NCI-H2196 (cell line): Measurements from ENCODE around the gene FNDC3B.
A peak's percentile ranks its signal among the peaks of the same experiment; 100 is the strongest.
"Not testable (repeated sequence)": the region's sequence is repeated elsewhere in the genome, so short reads cannot be mapped to it uniquely, and the experiment has no call there.

Source experiments
- DNase-seq: peaks from one replicate; lab custom pipeline; 2025; ENCODE audit not compliant: unreplicated experiment; lab: John Stamatoyannopoulos, UW

Gene FNDC3B

GRCh38 chr3:172090035-172090434 lies 50.7 kb downstream of the FNDC3B start:
- no peak for DNase-seq

- no peak for DNase-seq
Measured at GRCh38 chr3:172092658-172093057, 53.3 kb downstream of the FNDC3B start.

- DNase-seq = not testable (repeated sequence)
Measured at GRCh38 chr3:172093581-172094443, 54.4 kb downstream of the FNDC3B start.

GRCh38 chr3:172094621-172095557 lies 55.5 kb downstream of the FNDC3B start:
- no peak for DNase-seq

GRCh38 chr3:172096881-172097420 lies 57.6 kb downstream of the FNDC3B start:
- DNase-seq = no peak

- no peak for DNase-seq
Measured at GRCh38 chr3:172097585-172097984, 58.2 kb downstream of the FNDC3B start.

GRCh38 chr3:172098698-172099494 lies 59.5 kb downstream of the FNDC3B start:
- no peak for DNase-seq

GRCh38 chr3:172099495-172099808 lies 60.1 kb downstream of the FNDC3B start:
- no peak for DNase-seq

- no peak for DNase-seq
Measured at GRCh38 chr3:172100482-172100881, 61.1 kb downstream of the FNDC3B start.

GRCh38 chr3:172101107-172101506 lies 61.7 kb downstream of the FNDC3B start:
- no peak for DNase-seq

- DNase-seq = no peak
Measured at GRCh38 chr3:172102123-172102882, 62.9 kb downstream of the FNDC3B start.

GRCh38 chr3:172102883-172103310 lies 63.5 kb downstream of the FNDC3B start:
- DNase-seq = no peak

GRCh38 chr3:172103724-172104123 lies 64.3 kb downstream of the FNDC3B start:
- DNase-seq = peak; percentile 28

GRCh38 chr3:172104471-172105072 lies 65.2 kb downstream of the FNDC3B start:
- no peak for DNase-seq

- no peak for DNase-seq
Measured at GRCh38 chr3:172106037-172106954, 66.9 kb downstream of the FNDC3B start.

GRCh38 chr3:172106989-172107388 lies 67.6 kb downstream of the FNDC3B start:
- DNase-seq = no peak

GRCh38 chr3:172107403-172107802 lies 68.0 kb downstream of the FNDC3B start:
- no peak for DNase-seq

GRCh38 chr3:172110127-172110779 lies 70.9 kb downstream of the FNDC3B start:
- no peak for DNase-seq
